Right lobe of liver (tissue), 6 donors: ENCODE results near the gene DDX60. TPM values are rescaled to one million over a fixed set of nuclear protein-coding genes. Genes with fewer than 3 reads are reported as not detected.
"Not testable (repeated sequence)": the region's sequence is repeated elsewhere in the genome, so short reads cannot be mapped to it uniquely, and the experiment has no call there.

Source experiments
- ATAC-seq, 4 donors: fragments of 200-7000 bp; cut with Tn5 transposase; one replicate each; pipeline ENCODE4 v1.9.1; 2020; ENCODE audit warnings: mild to moderate bottlenecking in 4 of 4, moderate library complexity in 4 of 4
- DNase-seq, 3 donors: peaks; one replicate each; pipeline ENCODE4 v3.0.0-alpha.2; 2020
- H3K27ac ChIP-seq, 3 donors: fragments of 200-600 bp; one replicate each; pipeline ENCODE4 v1.8.0; 2022
- H3K27me3 ChIP-seq, 2 donors: fragments of 200-600 bp; one replicate each; pipeline ENCODE4 v1.8.0; 2022
- H3K36me3 ChIP-seq, 4 donors: fragments of 200-600 bp; sonication (generic) in 1 of 4; one replicate each; pipeline versions ENCODE4 v1.5.1 to v1.8.0; 2017 to 2022; ENCODE audit warnings: control low read depth in 1 of 4
- H3K4me1 ChIP-seq, 4 donors: fragments of 200-600 bp; sonication (generic) in 1 of 4; one replicate each; pipeline versions ENCODE4 v1.5.1 to v1.8.0; 2017 to 2022; ENCODE audit warnings: control low read depth in 1 of 4
- H3K4me3 ChIP-seq, 3 donors: fragments of 200-600 bp; one replicate each; pipeline ENCODE4 v1.8.0; 2022
- H3K9me3 ChIP-seq, 4 donors: fragments of 200-600 bp; sonication (generic) in 1 of 4; one replicate each; pipeline versions ENCODE4 v1.5.1 to v1.8.0; 2017 to 2022; ENCODE audit warnings: control low read depth in 1 of 4
- CTCF ChIP-seq, 4 donors: fragments of 200-600 bp in 3 of 4; fragments of 450-650 bp in 1 of 4; IDR thresholded peaks; one replicate each; pipeline versions ENCODE4 v1.5.1 to v1.8.0; 2016 to 2022; ENCODE audit warnings: antibody characterized with exemption in 4 of 4, mild to moderate bottlenecking in 2 of 4
- POLR2A ChIP-seq: fragments of 450-650 bp; IDR thresholded peaks from one replicate; pipeline ENCODE4 v1.6.1; 2017; ENCODE audit warnings: antibody characterized with exemption, mild to moderate bottlenecking
- WGBS: methylation state at CpG from one replicate; pipeline ENCODE4 v1.1.6; 2018; ENCODE audit warnings: low coverage, low lambda C conversion rate; ENCODE audit not compliant: insufficient coverage; ENCODE audit errors: missing lambda C conversion rate; 5-methylcytosine and 5-hydroxymethylcytosine counted together
- intact Hi-C, 2 donors: fragments of 100-400 bp; cut with DNase I; formaldehyde crosslinking; loops; one replicate each; pipeline versions ENCODE4 v1.11.2 to v1.14.1; 2022
- total RNA-seq, 6 experiments: library from RNA; depleted of rRNA in 2 of 6; stranded (reverse); fragments of >200 nt in 2 of 6; fragmentation: NEBNext Ultra II Directional in 3 of 6; extraction: Animal tissue kit (Norgen Biotek cat#: 25700) in 3 of 6; gene quantifications; one replicate each; pipeline versions ENCODE4 v1.1.0 to v1.2.4, GENCODE V29; 2016 to 2023
- donor health status: DM: no; HTN: yes; CAD: no.
- donor health status: DM: no; HTN: no; CAD: no.
- donor health status: DM: no; HTN: no; CAD: no.
- donor health status: DM: no; HTN: yes; CAD: no.
- donor health status: DM: no; HTN: yes; CAD: no.

DDX60 gene
- total RNA-seq, 6 experiments from 2014 or later, result 5.6 to 15.8 (median 10.6) TPM

GRCh38 chr4:168306476-168306875 is 12.1 kb downstream of the DDX60 start:
- 88% methylated on average over 7 of the region's 7 CpGs for WGBS
- Histone ChIP-seq H3K27me3 (no peaks in the 10 kb centered on the region), H3K4me3 (no peak overlapping the region), H3K4me1 (no peaks in the 10 kb centered on the region), H3K9me3 (no peaks in the 10 kb centered on the region), H3K27ac (no peak overlapping the region), H3K36me3 (peaks cover 0 to 11% (median 1%) of the 10 kb centered on the region in 4 donors)
- DNase-seq, result no peak
- intact Hi-C loops, result no loop called here
- TF ChIP-seq CTCF (IDR thresholded peaks at IDR 0.05), result no peak
- no peak for TF ChIP-seq POLR2A
- no peak for ATAC-seq

GRCh38 chr4:168304744-168305459 is 13.7 kb downstream of the DDX60 start:
- 82% methylated on average over 3 of the region's 3 CpGs for WGBS
- no peak for ATAC-seq

GRCh38 chr4:168303430-168303829 is 15.1 kb downstream of the DDX60 start:
- H3K27me3 ChIP-seq, DNase-seq, ATAC-seq, H3K4me1 ChIP-seq, H3K27ac ChIP-seq, intact Hi-C loops, H3K4me3 ChIP-seq, H3K9me3 ChIP-seq: not testable (repeated sequence)
- H3K36me3 ChIP-seq, result peaks cover 0 to 11% (median 1%) of the 10 kb centered on the region in 4 donors
- WGBS, result 90% methylated on average over 5 of the region's 5 CpGs

More at GRCh38 chr4:168304744-168305459, 13.7 kb downstream of the DDX60 start:
- Histone ChIP-seq H3K36me3 (peaks cover 0 to 11% (median 1%) of the 10 kb centered on the region in 4 donors), H3K27ac (no peak overlapping the region), H3K4me3 (no peak overlapping the region), H3K4me1 (no peaks in the 10 kb centered on the region), H3K27me3 (no peaks in the 10 kb centered on the region), H3K9me3 (no peaks in the 10 kb centered on the region)
- no peak for DNase-seq
- no peak for TF ChIP-seq POLR2A
- no peak for TF ChIP-seq CTCF (IDR thresholded peaks at IDR 0.05)
- intact Hi-C loops, result no loop called here

- Histone ChIP-seq H3K4me1 (no peaks in the 10 kb centered on the region), H3K36me3 (no peaks in the 10 kb centered on the region), H3K27me3 (no peaks in the 10 kb centered on the region), H3K4me3 (no peak overlapping the region), H3K27ac (no peak overlapping the region), H3K9me3 (no peaks in the 10 kb centered on the region)
- TF ChIP-seq POLR2A (no peak), CTCF (IDR thresholded peaks at IDR 0.05) (no peak)
- DNase-seq (no peak), ATAC-seq (no peak)
- intact Hi-C loops, result no loop called here
- WGBS, result 89% methylated on average over 3 of the region's 3 CpGs
Observed at GRCh38 chr4:168293386-168293975, 25.1 kb downstream of the DDX60 start.

GRCh38 chr4:168291242-168291641 is 27.3 kb downstream of the DDX60 start:
- H3K27me3 ChIP-seq, result no peaks in the 10 kb centered on the region
- H3K9me3 ChIP-seq, result no peaks in the 10 kb centered on the region
- no peak for DNase-seq
- H3K27ac ChIP-seq, result no peak overlapping the region
- H3K4me1 ChIP-seq, result no peaks in the 10 kb centered on the region
- no peak overlapping the region for H3K4me3 ChIP-seq
- 100% methylated on average over 1 of the region's 1 CpG for WGBS
- H3K36me3 ChIP-seq, result no peaks in the 10 kb centered on the region
- TF ChIP-seq POLR2A, result no peak
- no peak for TF ChIP-seq CTCF (IDR thresholded peaks at IDR 0.05)
- no peak for ATAC-seq
- intact Hi-C loops, result no loop called here

- H3K4me1 ChIP-seq, DNase-seq, ATAC-seq, H3K9me3 ChIP-seq, H3K27ac ChIP-seq, H3K36me3 ChIP-seq, H3K4me3 ChIP-seq, H3K27me3 ChIP-seq, intact Hi-C loops: not testable (repeated sequence)
- WGBS, result 87% methylated on average over 1 of the region's 1 CpG
Observed at GRCh38 chr4:168285850-168286249, 32.7 kb downstream of the DDX60 start.
